H1 (cell line): Measurements from ENCODE around the gene C1RL.
A peak's percentile ranks its signal among the peaks of the same experiment; 100 is the strongest.

Source experiments
- BCL11A ChIP-seq, 2 experiments: IDR thresholded peaks; one replicate each; pipeline ENCODE4 v1.6.1; 2011; ENCODE audit warnings: low read depth in 2 of 2, low read length in 2 of 2, mild to moderate bottlenecking in 2 of 2
- CBX8 ChIP-seq: fragments of 300-800, 300-1000 bp; sonication (generic); IDR thresholded peaks from 2 replicates; pipeline ENCODE4 v1.7.1; 2016; ENCODE audit warnings: low read depth, low read length, borderline replicate concordance
- CTCF ChIP-seq, 3 experiments: IDR thresholded peaks; 1 replicate in 2 of 3; 2 replicates in 1 of 3; pipeline versions ENCODE4 v1.5.1 to v1.6.1; 2011; ENCODE audit warnings: low read length in 3 of 3, mild to moderate bottlenecking in 3 of 3, inconsistent platforms in 2 of 3, low read depth in 1 of 3, moderate library complexity in 1 of 3; ENCODE audit not compliant: insufficient read depth in 1 of 3; ENCODE audit errors: control extremely low read depth in 1 of 3
- EP300 ChIP-seq, 2 experiments: IDR thresholded peaks; 1 replicate in 1 of 2; 2 replicates in 1 of 2; pipeline ENCODE4 v1.6.1; 2011 to 2012; ENCODE audit warnings: low read depth in 2 of 2, low read length in 2 of 2, mild to moderate bottlenecking in 2 of 2, borderline replicate concordance in 1 of 2, inconsistent platforms in 1 of 2, moderate library complexity in 1 of 2
- MAX ChIP-seq: IDR thresholded peaks from 2 replicates; pipeline ENCODE4 v1.6.1; 2012; ENCODE audit warnings: inconsistent platforms
- POLR2A ChIP-seq, 2 experiments: IDR thresholded peaks; 1 replicate in 1 of 2; 2 replicates in 1 of 2; pipeline ENCODE4 v1.6.1; 2011; ENCODE audit warnings: low read depth in 2 of 2, low read length in 2 of 2, mild to moderate bottlenecking in 2 of 2; ENCODE audit errors: control extremely low read depth in 1 of 2
- POLR2AphosphoS5 ChIP-seq: IDR thresholded peaks from 2 replicates; pipeline ENCODE4 v1.6.1; 2011; ENCODE audit warnings: low read depth, low read length
- POU5F1 ChIP-seq: IDR thresholded peaks from 2 replicates; pipeline ENCODE4 v1.6.1; 2011; ENCODE audit warnings: low read depth, mild to moderate bottlenecking, low read length, moderate library complexity
- RNF2 ChIP-seq: fragments of 200-900, 300-1000 bp; sonication (generic); IDR thresholded peaks from 2 replicates; pipeline ENCODE4 v1.7.1; 2016; ENCODE audit warnings: borderline replicate concordance, low read depth, mild to moderate bottlenecking, antibody characterized with exemption, low read length; ENCODE audit not compliant: poor library complexity, severe bottlenecking; ENCODE audit errors: missing control alignments
- RXRA ChIP-seq: IDR thresholded peaks from 2 replicates; pipeline ENCODE4 v1.6.1; 2011; ENCODE audit warnings: low read depth, mild to moderate bottlenecking, low read length, moderate library complexity; ENCODE audit not compliant: insufficient read depth
- USF2 ChIP-seq: IDR thresholded peaks from 2 replicates; pipeline ENCODE4 v1.6.1; 2011; ENCODE audit warnings: low read length, improper control_type of control experiment
- ZNF274 ChIP-seq: IDR thresholded peaks from 2 replicates; pipeline ENCODE4 v1.7.0; 2012; ENCODE audit warnings: low read length, borderline replicate concordance; ENCODE audit errors: extremely low read depth

GRCh38 chr12:7108796-7109571, at the start of gene C1RL:
- peak; percentile 82 to 95 (median 91) for TF ChIP-seq CTCF (IDR thresholded peaks at IDR 0.05; ENCODE audit: control extremely low read depth in 1 of 3, insufficient read depth in 1 of 3, low read depth in 1 of 3, low read length in 3 of 3)
- no peak for TF ChIP-seq ZNF274
- TF ChIP-seq POU5F1, result no peak
- no peak for TF ChIP-seq CBX8
- TF ChIP-seq MAX, result no peak
- TF ChIP-seq POLR2AphosphoS5, result no peak
- no peak for TF ChIP-seq USF2
- TF ChIP-seq EP300 (IDR thresholded peaks at IDR 0.05; ENCODE audit: borderline replicate concordance in 1 of 2, low read depth in 2 of 2, low read length in 2 of 2), result no peak
- TF ChIP-seq RNF2, result no peak
- no peak for TF ChIP-seq RXRA
- 0 out of 3 replicates have a peak, but pooled peaks of 1 of the 2 experiments have one; percentile 3 for TF ChIP-seq POLR2A (IDR thresholded peaks at IDR 0.05; ENCODE audit: control extremely low read depth in 1 of 2, low read depth in 2 of 2, low read length in 2 of 2)
- no peak for TF ChIP-seq BCL11A (IDR thresholded peaks at IDR 0.05; ENCODE audit: low read depth in 2 of 2, low read length in 2 of 2)
